ENCODE results near the gene ZNF24.

The ZNF24 gene
- total RNA-seq: 123 to 257 reads per million in 2 donors

- DNase-seq: peak; percentile 89
Measured at GRCh38 chr18:35343936-35344735, at the start of gene ZNF24. ZNF24 (minus strand) TSS chr18:35344420; CDS start chr18:35340650, 3,770 bp downstream.

DNA sequence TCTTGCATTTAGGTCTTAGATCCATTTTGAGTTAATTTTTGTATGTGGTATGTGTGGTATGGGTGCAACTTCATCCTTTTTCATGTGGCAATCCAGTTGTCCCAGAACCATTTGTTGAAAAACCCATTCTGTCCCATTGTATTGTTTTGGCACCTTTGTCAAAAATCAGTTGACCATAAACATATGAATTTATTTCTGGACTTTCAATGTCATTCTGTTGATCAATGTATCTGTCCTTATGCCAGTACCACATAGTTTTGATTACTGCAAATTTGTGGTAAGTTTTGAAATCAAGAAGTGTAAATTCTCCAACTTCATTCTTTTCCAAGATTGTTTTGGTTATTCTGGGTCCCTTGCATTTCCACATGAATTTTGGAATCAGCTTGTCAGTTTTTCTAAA lies 49.5 kb upstream of the ZNF24 start:
- DNase-seq: no peak

DNA sequence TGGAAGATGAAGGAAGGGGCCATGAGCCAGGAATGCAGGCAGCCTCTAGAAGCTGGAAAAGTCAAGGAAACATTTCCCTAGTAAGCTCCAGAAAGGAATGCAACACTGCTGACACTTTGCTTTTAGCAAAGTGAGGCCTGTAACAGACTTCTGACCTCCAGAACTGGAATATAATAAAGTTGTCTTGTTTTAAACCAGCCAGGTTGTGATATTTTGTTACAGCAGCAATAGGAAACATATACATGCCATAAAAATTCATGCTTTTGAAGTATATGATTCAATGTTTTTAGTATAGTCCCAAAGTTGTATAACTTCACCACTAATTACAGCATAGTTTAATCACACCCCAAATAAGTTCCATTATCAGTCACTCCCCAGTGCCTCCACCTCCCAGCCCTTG lies 48.2 kb upstream of the ZNF24 start:
- no peak for DNase-seq

DNA sequence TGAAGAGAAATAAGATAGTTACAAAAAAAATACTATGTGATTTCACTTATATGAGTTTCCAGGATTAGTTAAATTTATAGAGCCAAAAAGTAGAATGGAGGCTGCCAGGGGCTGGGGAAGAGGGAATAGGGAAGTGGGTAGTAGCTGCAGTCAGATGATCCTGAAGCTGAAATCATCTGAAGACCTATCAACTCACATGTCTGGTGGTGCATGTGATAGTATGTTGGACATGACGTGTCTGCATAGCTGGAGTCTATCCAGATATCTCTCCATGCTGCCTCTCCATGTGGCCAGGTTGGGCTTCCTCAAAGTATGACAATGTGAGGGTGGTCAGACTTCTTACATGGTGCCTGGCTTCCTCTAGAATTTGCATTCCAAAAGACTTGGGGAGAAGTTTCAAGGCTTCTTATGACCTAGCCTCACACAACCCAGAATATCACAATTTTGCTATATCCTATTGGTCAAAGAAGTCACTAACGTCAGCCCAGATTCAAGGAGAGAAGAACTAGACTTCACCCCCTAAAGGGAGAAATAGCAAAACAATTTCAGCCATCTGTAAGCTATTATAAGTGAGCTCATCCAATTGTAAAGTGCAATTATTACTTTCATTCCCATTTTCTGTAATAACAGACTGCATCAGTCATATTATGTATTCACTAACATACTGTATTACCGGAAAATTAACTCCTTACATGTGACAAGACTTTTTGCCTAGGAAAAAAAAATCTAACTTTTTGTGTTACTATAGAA lies 46.9 kb upstream of the ZNF24 start:
- no peak for DNase-seq

DNA sequence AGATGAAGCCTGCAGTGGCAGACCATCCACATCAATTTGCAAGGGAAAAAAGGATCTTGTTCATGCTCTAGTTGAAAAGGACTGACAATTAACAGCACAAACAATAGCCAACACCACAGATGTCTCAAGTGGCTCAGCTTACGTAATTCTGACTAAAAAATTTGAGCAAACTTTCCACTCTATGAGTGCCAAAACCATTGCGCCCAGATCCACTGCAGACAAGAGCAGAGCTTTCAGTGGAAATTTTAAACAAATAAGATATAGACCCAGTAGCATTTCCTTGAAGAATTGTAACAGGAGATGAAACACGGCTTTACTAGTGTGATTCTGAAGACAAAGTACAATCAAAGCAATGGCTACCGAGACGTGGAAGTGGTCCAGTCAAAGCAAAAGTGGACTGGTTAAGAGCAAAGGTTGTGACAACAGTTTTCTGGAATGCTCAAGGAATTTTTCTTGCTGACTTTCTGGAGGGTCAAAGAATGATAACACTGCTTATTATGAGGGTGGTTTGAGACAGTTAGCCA lies 44.9 kb upstream of the ZNF24 start:
- no peak for DNase-seq

GRCh38 chr18:35387152-35387571 lies 42.9 kb upstream of the ZNF24 start:
- no peak for DNase-seq

GRCh38 chr18:35386600-35387100 lies 42.4 kb upstream of the ZNF24 start:
- DNase-seq: peak; percentile 39

DNA sequence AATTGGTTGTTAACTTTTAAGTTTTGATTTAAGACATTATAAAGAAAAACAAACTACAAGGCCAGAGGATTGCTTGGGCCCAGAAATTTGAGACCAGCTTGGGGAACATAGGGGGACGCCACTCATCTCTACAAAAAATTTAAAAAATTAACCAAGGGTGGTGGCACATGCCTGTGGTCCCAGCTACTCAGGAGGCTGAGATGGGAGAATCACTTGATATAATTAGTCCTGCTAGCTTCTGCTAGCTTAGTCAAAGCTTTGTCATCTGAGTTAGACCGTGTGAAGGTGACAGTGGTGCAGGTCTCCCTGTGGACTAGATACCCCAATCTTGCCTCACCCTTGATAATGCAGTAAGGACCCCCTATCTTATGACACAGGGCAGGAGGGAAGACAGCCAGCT lies 38.9 kb upstream of the ZNF24 start:
- DNase-seq: no peak

GRCh38 chr18:35379421-35379820 lies 35.2 kb upstream of the ZNF24 start:
- DNase-seq: no peak

DNA sequence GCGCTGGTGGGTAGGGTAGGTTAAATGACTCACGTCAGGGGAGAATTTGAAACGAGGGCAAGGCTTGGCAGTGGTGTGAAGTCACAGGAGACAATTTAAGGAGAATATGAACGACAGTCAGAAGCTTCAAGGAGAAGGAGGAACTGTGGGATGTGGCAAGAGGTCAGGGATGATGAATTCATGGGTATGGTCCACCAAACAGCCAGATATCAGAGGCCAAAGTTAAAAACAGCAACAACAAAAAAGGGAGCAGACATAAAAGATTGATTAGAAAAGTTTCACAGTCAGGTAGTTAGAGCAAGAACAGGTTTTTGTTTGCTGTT lies 34.3 kb upstream of the ZNF24 start:
- no peak for DNase-seq

- no peak for DNase-seq
Measured at GRCh38 chr18:35377875-35378573, 33.8 kb upstream of the ZNF24 start.

GRCh38 chr18:35376742-35377695 lies 32.8 kb upstream of the ZNF24 start, which contains the start of gene ZNF396:
ZNF396 (minus strand) TSS chr18:35377337; CDS start chr18:35374292, 3,045 bp downstream.
- DNase-seq: peak; percentile 56

DNA sequence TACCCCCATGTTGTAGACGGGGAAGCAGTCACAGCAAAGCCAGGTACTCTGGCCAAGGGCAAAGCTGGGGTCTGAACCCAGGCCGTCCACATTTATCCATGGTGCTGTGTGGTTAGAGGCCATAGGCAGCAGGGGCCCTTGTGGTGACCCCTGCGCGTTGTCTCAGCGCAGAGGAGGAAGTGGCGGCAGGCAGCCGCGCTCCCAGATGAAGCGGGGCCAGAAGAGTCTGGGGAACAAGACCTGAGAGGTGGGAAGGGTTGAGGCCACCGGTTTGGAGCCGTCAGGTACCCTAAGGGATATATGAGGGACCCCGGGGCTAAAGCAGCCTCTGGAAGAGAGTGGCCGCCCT lies 32.1 kb upstream of the ZNF24 start:
- no peak for DNase-seq

DNA sequence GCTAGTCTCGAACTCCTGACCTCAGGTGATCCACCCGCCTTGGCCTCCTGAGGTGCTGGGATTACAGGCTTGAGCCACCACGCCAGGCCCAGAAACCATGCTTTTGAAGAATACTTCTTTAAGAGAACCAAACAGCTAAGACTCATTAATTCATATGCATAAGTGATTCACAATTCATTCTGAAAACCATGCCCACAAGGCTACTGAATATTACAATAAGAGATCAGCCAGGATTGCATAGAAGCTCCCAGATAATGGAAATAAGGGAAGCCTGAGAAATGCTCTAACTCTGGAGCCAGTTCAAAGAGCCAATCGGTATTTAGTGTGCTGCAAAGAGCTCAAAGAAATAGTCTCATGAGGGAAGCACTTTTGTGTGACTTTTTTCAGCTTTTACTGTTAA lies 30.5 kb upstream of the ZNF24 start:
- no peak for DNase-seq

GRCh38 chr18:35371412-35372195 lies 27.4 kb upstream of the ZNF24 start:
- no peak for DNase-seq

DNA sequence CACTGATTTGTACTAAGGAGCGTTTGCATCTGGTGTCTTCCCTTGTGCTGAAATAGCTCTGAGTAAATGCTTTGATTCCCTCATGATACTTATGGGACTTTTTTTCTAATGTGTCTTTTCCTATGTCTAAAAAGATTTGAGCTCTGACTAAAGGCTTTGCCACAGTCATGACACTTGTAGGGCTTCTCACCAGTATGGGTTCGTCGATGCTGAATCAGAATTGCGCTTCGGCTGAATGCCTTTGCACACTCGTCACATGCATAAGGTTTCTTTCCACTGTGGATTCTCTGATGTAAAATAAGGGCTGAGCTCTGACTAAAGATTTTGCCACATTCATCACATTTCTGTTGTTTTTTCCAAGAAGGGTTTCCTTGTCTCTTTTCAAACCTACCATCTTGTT lies 24.9 kb upstream of the ZNF24 start:
- no peak for DNase-seq

DNA sequence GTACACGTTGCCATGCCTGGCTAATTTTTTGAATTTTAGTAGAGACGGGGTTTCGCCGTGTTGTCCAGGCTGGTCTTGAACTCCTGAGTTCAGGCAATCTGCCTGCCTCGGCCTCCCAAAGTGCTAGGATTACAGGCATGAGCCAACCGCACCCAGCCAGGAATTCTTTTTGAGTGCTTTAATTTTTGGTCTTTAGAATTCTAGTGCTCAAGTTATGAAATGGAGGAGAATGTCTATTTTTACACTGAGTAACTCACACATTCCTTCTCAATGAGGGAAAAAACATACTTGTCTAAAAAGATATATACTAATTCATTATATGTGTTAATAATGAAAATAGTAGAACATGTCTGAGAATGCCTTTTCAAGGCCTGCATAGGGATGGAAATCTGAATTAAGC lies 24.4 kb upstream of the ZNF24 start:
- no peak for DNase-seq

DNA sequence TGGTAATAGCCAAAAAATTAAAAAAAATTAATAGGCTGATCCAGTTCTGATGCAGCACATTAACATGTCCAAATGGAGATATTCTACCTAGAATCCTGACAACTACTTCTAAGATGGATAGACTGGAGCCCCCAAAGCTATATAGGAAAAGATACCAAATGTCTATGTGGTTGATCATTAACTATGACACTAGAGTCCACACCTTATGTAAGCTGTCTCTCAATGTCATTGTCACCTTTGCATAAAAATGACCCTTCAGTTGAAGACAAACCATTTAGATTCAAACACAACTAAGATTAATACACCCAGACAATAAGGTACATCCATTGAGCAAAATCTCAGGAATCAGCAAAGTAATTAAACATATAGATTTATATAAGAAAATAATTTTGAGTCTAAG lies 18.3 kb upstream of the ZNF24 start:
- no peak for DNase-seq

- no peak for DNase-seq
Measured at GRCh38 chr18:35361570-35362321, 17.5 kb upstream of the ZNF24 start.

DNA sequence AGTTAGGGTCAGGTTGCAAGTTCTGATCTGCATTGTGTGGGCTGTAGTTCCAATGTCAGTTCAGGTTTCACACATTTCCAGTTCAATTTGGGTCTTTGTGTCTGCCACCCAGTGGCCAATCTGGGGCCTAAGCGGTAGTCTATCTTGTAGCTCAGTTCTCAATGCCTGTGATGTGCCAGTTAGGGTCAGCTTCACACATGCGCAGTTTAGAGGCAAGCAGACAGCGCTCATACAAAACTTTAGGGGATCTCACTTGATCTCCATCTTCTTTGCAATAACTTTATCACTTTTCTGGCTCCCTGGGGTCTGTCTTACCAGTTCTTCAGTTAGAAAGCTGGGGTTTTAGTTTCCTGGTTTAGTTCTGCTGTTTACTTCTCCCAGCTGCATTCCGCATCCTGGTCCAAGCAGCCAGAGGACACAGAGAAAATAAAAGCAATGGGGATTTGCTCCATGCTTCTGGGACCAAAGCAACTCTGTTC lies 11.0 kb upstream of the ZNF24 start:
- peak; percentile 34 for DNase-seq
